ENCODE data around the gene HPSE2. TPM values are rescaled to one million over a fixed set of nuclear protein-coding genes. Genes with fewer than 3 reads are reported as not detected.

Gene HPSE2
- total RNA-seq, 1 experiment from 2014 or later, result 0.05 TPM

GRCh38 chr10:98572594-98572993 lies 663.1 kb downstream of the HPSE2 start:
- Histone ChIP-seq H3K9me3 (ENCODE audit: control insufficient read depth in 1 of 2, insufficient read depth in 1 of 2, low read depth in 1 of 2, low read length in 2 of 2) (no peaks in the 10 kb centered on the region), H3K4me3 (replicated peaks in 1 of 2; ENCODE audit: low read depth in 1 of 2, low read length in 2 of 2) (no peak overlapping the region), H4K20me1 (ENCODE audit: insufficient read depth) (no peaks in the 10 kb centered on the region), H3K27ac (ENCODE audit: low read depth, low read length) (no peak overlapping the region), H2AFZ (ENCODE audit: low read depth, low read length, poor library complexity, severe bottlenecking) (no peak overlapping the region), H3K27me3 (ENCODE audit: insufficient read depth, low read length) (peaks cover 54% of the 10 kb centered on the region), H3K9ac (ENCODE audit: low read length) (no peak overlapping the region), H3K4me1 (ENCODE audit: control insufficient read depth in 1 of 2, insufficient read depth in 2 of 2, low read length in 2 of 2) (no peaks in the 10 kb centered on the region), H3K79me2 (ENCODE audit: insufficient read depth, low read length) (no peaks in the 10 kb centered on the region), H3K4me2 (ENCODE audit: low read length) (no peak overlapping the region), H3K36me3 (ENCODE audit: control insufficient read depth in 1 of 2, insufficient read depth in 2 of 2, low read length in 2 of 2) (no peaks in the 10 kb centered on the region), H3K9me2 (ENCODE audit: insufficient read depth) (no peaks in the 10 kb centered on the region)
- no peak for DNase-seq (ENCODE audit: low read depth, low spot score)
- intact Hi-C loops (cut with micrococcal nuclease), result no loop called here
- TF ChIP-seq SP1 (IDR thresholded peaks at IDR 0.05; ENCODE audit: low read depth) (no peak), POLR2A (IDR thresholded peaks at IDR 0.05; ENCODE audit: borderline replicate concordance, extremely low read depth, insufficient read depth, insufficient read length) (no peak), ZFX (IDR thresholded peaks at IDR 0.05) (no peak), CBX3 (IDR thresholded peaks at IDR 0.05; ENCODE audit: low read depth) (no peak), SRF (IDR thresholded peaks at IDR 0.05; ENCODE audit: low read depth) (no peak), RAD21 (IDR thresholded peaks at IDR 0.05; ENCODE audit: low read depth) (no peak), SIN3A (IDR thresholded peaks at IDR 0.05; ENCODE audit: low read depth) (no peak), JUND (IDR thresholded peaks at IDR 0.05) (no peak), ELF1 (IDR thresholded peaks at IDR 0.05; ENCODE audit: borderline replicate concordance, low read depth) (no peak), FOSL1 (IDR thresholded peaks at IDR 0.05; ENCODE audit: low read depth) (no peak), ZNF274 (IDR thresholded peaks at IDR 0.05; ENCODE audit: low read depth, low read length) (no peak), CTCF (IDR thresholded peaks at IDR 0.05 in 2 of 3, conservative IDR thresholded peaks at IDR 0.05 in 1 of 3; ENCODE audit: borderline replicate concordance in 1 of 3, insufficient read depth in 1 of 3, low read depth in 2 of 3, low read length in 2 of 3) (no peak)
- TF ChIP-seq, protein P1, sequence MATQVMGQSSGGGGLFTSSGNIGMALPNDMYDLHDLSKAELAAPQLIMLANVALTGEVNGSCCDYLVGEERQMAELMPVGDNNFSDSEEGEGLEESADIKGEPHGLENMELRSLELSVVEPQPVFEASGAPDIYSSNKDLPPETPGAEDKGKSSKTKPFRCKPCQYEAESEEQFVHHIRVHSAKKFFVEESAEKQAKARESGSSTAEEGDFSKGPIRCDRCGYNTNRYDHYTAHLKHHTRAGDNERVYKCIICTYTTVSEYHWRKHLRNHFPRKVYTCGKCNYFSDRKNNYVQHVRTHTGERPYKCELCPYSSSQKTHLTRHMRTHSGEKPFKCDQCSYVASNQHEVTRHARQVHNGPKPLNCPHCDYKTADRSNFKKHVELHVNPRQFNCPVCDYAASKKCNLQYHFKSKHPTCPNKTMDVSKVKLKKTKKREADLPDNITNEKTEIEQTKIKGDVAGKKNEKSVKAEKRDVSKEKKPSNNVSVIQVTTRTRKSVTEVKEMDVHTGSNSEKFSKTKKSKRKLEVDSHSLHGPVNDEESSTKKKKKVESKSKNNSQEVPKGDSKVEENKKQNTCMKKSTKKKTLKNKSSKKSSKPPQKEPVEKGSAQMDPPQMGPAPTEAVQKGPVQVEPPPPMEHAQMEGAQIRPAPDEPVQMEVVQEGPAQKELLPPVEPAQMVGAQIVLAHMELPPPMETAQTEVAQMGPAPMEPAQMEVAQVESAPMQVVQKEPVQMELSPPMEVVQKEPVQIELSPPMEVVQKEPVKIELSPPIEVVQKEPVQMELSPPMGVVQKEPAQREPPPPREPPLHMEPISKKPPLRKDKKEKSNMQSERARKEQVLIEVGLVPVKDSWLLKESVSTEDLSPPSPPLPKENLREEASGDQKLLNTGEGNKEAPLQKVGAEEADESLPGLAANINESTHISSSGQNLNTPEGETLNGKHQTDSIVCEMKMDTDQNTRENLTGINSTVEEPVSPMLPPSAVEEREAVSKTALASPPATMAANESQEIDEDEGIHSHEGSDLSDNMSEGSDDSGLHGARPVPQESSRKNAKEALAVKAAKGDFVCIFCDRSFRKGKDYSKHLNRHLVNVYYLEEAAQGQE (IDR thresholded peaks at IDR 0.05; ENCODE audit: low read depth), result no peak
- no TSS peak for BruUV-seq (replicated peaks)
- CTCF ChIA-PET, result no interaction called here
- no peak for ATAC-seq
- RAD21 ChIA-PET (ENCODE audit: low non-redundant PET in 1 of 2, low total read pairs in 2 of 2, uncharacterized antibody in 2 of 2, unreplicated experiment in 2 of 2), result interaction anchor here in 1 of 2 experiments (0.6 kb wide), 1 partner anchor 68 kb away, joined by 4 read pairs; no protein-coding TSS in a partner anchor
- POLR2A ChIA-PET, result no interaction called here

Measured in HCT116 (cell line).